Daoy (cell line): ENCODE results near the gene LLGL1. TPM values are rescaled to one million over a fixed set of nuclear protein-coding genes. Genes with fewer than 3 reads are reported as not detected.

Experiments used
- DNase-seq: peaks from one replicate; pipeline ENCODE4 v3.0.0-alpha.2; 2015; ENCODE audit warnings: low read depth
- total RNA-seq: library from RNA; depleted of rRNA; stranded (reverse); fragments of >200 nt; shearing (Covaris generic); gene quantifications from 2 replicates; pipeline ENCODE4 v1.2.3, GENCODE V29; 2014

Gene LLGL1
- total RNA-seq, 1 experiment from 2014 or later, result 24.3 TPM

DNA sequence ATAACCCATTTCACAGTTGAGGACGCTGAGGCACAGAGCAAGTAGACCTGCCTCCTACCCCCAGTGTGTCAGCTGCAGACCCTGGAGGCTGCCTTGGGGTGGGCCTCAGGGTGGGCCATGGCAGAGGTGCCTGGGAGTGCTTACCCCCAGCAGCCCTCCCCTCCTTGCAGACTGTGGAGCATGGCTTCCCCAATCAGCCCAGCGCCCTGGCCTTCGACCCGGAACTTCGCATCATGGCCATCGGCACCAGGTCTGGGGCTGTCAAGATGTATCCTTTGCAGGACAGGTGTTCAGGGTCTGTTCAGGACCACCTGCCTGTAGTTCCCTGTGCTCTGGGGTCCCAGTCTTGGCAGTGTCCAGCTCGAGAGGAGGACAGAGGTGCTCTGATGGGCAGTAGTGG is 4.3 kb downstream of the LLGL1 start:
- no peak for DNase-seq

DNA sequence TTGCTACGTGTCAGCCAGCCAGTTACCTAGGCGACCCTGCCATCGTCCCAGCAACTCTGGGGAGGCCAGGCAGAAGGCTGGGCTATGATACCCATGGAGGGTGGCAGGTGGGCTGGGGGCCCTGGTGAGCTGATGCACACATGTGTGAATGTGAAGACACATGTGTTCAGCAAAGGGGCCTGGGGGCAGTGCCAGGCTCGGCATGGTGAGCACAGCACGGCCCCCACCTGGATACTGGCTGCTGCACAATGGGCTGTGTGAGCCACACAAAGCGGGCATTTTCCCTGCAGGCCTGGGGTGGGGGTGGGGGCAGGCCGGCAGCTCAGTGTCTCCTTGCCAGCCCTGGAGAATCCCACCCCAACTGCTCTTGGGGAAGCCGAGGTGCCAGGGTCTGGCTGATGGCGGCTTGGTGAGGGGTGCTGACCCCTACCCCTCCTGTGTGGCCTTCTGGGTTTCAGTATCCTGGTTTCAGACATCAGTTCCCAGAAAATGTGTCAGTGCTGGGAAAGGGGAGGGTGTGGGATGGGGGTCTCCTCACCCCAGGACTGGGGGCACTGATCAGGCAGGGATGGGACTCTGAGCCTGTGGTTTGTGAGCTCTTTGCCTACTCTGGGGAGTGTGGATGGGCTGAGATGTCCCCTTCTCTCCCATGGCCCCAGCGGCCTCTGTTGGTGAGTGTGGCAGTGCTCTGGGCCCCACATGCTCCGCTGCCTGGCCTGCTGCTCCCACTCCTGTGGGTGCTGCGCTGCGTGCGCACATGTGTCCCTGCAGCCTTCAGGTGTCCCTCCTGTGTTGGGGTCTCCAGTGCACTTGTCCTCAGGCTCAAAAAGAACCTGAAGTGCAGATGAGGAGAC is 5.1 kb downstream of the LLGL1 start:
- DNase-seq, result no peak

DNA sequence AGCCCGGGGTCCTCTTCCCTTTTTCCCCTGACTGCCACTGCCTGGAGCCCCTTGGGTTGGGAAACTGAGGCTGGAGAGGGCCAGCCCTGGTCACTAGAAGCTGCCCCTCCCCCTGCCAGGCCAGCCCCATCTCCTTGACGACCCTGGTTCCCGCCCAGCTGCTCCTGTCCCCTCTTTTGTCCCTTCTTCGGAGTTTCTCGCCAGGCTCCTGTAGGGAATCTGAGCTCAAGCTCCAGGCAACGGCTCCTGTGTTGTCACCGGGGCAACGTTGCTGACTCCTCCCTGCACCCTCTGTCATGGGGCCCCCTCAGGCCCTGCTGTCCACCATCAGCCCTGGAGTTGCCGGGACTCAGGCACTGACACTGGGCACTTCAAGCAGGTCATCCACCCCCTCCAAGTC is 5.7 kb downstream of the LLGL1 start:
- DNase-seq, result no peak

DNA sequence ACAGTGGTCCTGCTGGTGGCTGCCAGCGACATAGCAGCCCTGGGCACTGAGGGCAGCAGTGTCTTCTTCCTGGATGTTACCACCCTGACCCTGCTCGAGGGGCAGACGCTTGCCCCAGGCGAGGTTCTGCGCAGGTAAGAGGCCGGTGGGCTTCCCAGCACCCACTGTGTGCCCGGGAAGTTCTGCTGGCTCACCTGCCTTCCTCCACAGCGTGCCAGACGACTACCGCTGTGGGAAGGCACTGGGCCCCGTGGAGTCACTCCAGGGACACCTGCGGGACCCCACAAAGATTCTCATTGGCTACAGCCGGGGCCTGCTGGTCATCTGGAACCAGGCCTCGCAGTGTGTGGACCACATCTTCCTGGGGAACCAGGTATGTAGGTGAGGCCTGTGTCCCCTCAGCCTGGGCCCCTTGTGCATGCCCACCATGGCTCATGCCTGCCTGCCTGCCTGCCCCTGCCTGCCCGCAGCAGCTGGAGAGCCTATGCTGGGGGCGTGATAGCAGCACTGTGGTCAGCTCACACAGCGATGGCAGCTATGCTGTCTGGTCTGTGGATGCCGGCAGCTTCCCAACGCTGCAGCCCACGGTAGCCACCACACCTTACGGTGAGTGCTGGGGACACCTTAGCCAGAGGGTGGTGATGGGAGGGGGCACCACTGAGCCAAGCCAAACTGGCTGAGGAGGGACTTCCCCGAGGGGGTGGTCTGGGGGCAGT is 8.5 kb downstream of the LLGL1 start:
- no peak for DNase-seq

DNA sequence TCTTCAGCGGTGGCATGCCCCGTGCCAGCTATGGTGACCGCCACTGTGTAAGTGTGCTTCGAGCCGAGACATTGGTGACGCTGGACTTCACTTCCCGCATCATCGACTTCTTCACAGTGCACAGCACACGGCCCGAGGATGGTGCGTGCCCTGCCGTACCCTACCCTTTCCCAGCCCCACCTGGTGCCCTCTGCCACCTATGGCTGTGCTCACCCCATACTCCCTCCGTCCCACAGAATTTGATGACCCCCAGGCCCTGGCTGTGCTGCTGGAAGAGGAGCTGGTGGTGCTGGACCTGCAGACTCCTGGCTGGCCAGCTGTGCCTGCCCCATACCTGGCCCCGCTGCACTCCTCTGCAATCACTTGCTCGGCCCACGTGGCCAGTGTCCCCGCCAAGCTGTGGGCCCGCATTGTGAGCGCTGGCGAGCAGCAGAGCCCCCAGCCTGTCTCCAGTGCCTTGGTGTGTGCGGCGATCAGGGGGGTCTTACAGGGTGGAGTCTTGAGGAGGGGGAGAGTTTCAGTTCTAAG is 9.5 kb downstream of the LLGL1 start:
- DNase-seq, result no peak

DNA sequence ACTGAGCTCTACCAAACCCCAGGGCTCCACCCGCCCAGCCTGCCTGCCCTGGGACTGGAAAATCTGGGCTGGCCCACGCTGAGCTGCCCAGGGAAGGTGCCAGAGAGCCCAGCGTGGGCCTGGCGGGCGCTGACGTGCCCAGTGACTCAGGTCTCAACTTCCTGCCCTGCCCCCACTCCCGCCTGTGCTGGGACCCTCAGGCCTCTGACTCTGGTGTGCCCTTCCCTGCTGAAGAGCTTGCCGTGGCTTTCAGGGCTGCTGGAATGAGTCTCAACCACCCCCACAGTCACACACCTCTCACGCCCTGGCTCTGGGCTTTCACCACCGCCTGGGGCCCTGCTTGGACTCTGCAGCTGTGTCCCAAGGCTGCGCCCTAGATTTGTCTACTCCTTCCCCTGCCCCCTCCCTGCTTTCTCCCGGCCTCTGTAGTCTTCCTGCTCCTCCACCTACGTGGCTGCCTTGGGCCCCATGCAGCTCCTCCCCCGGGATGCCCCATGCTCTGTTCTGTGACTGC is 10.4 kb downstream of the LLGL1 start:
- peak; percentile 93 for DNase-seq

DNA sequence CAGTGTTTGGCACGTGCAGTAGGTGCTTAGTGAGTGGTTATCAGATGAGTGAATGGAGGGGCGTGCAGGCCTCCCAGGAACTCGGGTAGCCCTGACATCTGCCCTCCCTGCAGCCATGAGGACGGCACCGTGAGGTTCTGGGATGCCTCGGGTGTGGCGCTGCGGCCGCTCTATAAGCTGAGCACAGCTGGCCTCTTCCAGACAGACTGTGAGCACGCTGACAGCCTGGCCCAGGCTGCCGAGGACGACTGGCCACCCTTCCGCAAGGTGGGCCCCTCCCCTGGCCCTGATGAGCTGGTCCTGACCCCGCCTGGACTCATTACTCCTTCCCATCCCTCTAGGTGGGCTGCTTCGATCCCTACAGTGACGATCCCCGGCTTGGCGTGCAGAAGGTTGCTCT is 11.1 kb downstream of the LLGL1 start:
- DNase-seq, result no peak

DNA sequence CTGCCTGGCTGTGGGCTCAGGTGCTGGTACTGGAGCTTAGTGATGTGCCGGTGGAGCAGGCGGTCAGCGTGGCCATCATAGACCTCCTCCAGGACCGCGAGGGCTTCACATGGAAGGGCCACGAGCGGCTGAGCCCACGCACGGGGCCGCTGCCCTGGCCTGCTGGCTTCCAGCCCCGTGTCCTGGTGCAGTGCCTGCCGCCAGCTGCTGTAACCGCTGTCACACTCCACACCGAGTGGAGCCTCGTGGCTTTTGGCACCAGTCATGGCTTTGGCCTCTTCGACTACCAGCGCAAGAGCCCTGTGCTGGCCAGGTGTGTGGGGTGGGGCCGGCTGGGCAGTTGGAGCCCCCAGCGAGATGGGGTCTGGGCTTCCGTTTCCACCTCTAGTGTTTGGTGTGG is 12.0 kb downstream of the LLGL1 start:
- DNase-seq, result no peak

DNA sequence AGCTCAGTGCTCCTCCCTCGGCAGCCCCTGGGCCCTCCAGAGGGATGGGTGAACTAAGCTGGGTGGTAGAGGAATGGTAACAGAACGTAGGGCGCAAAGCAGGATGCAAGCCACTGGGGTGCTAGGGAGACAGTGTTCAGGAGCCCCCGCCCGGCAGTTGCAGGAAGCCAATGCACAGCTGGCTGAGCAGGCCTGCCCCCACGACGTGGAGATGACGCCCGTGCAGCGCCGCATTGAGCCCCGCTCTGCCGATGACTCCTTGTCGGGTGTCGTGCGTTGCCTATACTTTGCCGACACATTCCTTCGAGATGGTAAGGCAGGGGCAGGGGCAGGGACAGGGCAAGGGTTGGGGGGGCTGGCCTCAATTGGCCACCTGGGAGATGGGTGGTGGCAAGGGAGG is 12.9 kb downstream of the LLGL1 start:
- DNase-seq, result no peak

DNA sequence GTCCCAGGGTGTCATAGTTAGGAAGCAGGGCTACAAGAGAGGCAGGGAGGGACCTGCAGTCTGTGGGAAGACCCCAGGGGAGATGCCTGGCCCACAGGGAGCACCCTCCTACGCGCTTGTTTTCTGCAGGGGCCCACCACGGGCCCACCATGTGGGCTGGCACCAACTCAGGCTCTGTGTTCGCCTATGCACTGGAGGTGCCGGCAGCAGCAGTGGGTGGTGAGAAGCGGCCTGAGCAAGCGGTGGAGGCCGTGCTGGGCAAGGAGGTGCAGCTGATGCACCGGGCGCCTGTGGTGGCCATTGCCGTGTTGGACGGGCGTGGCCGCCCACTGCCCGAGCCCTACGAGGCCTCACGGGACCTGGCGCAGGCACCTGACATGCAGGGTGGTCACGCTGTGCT is 15.0 kb downstream of the LLGL1 start:
- DNase-seq, result no peak

DNA sequence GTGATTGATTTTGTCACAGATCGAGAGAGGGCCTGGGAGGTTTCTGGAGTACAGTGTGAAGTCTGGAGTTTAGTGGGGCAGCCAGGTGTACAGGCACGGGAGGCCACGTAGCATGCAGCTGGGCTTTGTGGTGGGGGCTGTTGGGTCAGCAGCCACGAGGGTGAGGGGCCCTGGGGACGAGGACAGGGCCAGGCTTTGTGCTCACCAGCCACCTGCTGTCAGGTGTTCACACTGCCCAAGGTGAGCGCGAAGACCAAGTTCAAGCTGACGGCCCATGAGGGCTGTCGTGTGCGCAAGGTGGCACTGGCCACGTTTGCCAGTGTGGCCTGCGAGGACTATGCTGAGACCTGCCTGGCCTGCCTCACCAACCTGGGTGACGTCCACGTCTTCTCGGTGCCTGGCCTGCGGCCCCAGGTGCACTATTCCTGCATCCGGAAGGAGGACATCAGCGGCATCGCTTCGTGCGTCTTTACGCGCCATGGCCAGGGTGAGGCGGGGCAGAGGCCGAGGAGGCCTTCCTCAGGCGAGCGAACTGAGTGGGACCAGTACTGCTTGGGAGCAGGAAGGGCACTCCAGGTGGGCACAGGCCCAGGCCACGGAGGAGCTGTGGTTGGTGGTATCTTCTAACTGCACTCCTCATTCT is 15.9 kb downstream of the LLGL1 start:
- no peak for DNase-seq

DNA sequence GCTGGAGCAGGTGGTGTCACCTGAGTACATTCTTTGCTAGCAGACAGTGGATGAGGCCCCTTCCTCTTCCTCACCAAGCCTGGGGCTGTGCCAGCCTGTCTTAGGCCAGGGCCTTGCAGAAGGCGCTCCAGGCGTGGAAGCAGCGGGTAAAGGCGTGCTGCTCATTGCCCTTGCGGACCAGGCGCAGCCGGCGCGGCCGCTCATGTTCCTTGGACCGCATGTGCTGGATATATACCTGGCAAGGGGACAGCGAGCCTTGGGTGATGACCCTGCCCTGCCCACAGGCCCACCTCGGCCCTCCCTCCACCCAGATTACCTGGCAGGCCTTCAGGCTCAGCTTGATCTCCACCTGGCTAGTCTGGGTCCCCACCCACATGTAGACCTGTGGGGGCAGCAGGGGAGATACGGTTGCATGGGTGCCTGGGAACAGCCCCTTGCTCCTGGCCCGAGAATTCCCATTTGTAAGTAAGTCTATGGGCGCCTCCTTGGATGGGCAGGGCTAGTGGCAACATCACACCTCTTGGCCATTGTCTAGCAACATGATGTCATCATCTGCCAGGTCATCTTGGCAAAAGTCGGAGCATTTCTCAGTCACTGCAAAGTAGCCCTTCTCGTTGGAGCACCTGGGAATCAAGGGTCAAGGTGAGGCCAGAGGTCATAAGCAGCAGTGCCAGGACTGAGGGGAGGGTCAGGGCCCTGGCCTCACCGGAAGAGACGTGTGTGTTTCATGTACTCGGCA is 19.8 kb downstream of the LLGL1 start:
- no peak for DNase-seq

DNA sequence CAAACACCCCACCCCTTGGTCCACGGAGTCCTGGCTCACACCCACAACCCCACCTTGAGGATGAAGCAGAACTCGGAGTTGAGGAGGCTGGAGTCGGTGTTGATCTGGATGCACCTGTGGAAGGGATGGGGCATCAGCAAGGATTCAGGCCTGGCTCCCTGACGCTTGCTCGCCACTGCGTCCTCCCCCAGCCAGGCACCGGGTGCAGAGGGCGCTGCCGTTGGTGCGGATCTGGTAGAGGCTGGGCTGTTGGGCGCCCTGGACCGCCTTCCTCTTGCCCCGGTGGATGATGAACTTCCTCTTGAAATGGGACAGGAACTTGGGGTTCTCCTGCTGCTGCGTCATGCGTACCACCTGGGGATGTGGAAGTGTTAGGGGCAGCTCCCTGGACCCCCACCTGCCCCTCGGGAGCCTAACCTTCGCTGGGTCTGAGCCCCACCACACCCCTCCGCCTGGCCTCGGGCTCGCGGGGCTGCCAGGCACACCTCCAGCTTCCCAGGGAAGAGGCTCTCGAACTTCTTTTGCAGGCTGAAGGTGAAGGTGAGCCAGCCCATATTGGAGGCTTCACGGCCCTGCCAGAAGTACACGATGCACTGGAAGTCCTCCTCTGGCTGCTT is 20.8 kb downstream of the LLGL1 start:
- no peak for DNase-seq

DNA sequence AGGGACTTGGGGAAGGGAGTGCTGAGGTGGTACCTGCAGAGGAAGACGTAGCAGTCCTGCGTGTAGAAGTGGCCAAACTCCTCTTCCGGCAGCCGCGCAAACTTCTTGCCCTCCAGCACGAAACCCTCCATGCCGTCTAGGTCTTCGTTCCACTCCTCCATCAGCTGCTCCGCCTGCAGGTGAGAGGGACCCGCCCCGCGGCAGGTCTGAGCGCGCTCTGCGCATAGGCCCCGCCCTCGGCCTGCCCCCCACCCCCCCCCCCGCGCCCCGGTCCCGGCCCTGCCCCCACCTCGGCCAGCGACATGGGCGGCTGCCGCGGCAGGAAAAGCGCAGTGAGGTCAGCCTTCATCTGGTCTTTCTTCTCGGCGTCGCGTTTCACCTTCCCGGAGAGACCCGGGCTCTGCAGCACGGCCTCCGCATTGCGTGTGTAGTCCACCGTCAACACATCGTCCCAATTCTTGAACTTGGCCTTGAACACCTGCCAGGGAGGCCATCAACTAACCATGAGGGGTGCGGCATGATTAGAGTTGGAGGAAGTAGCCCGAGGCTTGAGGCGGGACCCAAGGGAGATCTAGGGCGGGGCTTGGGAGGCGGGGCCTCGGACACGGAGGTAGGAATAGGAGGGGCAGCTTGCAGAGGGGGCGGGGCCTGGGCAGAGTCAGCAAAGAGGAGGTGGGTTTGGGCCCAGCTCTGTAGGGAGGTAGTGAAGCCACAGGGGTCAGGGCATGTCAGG is 21.6 kb downstream of the LLGL1 start:
- peak; percentile 58 for DNase-seq

DNA sequence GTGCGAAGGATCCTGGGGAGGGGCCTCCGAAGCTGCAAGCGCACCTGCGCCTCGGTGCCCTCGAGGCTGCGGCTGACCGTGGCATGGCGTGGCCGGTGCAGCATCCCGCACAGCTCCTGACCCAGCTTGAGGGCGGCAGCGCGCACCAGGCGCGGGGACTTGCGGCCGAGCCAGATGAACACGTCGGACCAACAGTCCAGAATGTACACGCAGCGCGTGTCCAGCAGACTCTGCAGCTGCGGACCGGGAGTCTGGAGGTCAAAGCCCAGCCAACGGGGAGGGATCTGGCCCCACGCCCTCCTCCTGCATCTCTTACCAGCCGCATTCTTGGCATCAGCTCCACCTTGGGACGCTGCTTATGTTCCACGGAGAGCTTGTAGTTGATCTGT is 22.2 kb downstream of the LLGL1 start:
- no peak for DNase-seq

DNA sequence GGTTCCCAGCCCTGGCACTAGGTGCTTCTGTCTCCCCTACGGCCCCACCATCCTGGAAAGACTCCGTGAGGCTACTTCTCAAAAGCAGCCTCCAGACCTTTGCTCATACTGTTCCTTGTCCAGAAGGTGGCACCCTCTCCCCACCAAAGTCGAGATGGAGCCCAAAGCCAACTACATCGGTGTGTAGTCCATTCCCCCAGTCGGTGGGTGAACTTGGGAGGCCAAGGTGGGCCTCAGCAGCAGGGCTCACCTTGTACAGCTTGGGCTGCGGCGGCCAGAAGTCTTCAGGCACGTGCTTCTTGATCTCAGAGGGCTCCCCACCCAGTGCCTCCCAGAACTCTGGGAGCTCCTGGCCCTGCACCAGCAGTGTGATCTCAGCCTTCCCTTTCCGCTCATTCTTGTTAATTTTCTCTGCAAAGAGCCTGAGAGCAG is 22.9 kb downstream of the LLGL1 start:
- peak; percentile 79 for DNase-seq

DNA sequence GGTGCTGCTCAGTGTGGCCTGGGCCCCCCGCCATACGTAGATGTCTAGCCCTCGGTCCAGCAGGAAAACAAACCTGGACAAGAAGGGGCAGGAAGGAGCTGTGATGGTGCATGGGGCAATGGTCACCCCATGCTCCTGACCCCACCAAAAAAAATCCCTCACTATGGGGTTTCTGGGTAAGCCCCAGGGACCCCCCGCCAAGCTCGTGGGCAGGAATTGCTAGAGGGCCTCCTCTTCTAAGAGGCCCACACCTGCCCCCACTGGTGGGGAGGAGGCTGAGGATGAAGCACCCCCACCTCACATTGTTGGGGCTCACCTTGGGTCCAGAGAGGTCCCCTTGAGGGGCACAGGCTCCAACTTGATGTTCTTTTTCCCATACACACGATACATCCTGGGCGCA is 23.4 kb downstream of the LLGL1 start:
- no peak for DNase-seq

DNA sequence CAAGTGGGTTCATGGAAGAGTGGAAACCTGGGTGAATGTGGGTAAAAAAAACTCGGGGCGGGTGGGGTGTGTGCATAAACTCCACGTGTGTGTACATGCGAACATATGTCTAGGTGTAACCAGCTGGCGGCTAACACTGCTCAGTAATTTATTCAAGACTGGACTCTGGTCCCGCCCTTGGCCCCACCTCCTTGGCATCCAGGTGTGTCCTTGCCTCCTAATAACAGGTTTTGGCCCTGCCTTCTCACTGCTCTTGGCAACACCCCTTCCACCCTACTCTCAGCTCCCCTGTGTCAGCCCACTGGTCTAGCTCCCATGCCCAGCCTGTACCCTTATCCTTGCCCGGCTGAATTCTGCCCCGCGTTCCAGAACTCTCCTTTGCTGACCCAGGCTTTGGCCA is 24.8 kb downstream of the LLGL1 start:
- DNase-seq, result no peak

DNA sequence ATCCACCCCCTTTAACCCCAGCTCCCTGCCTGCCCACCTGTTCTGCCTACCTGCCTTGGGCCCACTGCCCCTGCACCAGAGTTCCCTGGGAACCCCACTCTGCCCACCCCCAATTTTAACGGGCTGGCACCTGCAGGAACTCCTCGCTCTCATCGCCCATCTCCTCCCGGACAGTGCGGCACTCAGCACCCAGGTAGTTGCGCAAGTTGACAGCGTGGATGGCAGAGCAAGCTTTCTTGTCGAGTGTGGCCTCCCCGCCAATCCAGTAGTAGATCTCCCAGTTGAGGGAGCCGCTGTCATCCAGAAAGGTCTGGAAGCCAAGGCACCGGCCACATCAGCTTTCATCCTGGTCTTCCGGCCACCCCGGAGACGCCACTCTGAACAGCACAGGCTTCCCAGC is 25.3 kb downstream of the LLGL1 start:
- DNase-seq, result no peak

DNA sequence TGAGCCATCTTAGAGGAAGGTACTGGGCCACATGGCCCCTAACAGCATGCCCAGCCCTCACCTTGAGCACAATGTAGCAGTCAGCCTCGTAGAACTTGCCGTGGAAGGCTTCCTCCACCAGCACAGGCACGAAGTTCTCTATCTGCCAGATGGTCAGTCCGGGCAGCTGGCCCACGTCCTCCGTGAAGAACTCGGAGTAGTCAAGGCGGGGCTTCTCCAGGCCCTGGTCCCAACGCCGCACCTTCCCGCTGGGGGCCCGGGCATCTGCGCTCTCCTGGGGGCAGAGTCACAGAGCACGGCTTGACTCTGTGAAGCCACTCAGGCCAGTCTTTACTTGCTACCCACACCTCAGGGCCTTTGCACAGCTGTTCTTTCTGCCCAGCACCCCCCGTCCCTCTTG is 25.8 kb downstream of the LLGL1 start:
- no peak for DNase-seq

DNA sequence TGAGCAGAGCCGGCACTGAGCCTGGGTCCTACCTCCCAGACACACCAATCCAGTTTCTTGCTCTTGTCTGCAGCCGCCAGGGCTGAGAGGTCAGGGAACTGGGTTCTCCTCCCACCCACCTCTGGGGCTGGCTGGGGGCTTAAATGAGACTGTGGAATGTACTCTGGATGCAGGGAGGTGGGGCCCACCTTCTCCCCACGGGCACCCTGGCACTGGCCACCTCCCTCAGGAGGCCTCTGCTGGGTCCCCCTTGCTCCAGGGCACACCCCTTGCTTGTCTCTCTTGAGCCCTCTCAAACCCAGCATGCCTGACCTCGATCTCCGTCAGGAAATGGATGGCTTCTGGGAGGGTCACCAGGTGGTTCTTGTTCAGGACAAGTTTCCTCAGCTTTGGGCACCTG is 26.7 kb downstream of the LLGL1 start:
- no peak for DNase-seq
